ENCODE measurements around the gene ATF5. TPM values are rescaled to one million over a fixed set of nuclear protein-coding genes. Genes with fewer than 3 reads are reported as not detected.

ATF5 gene
- total RNA-seq, 1 donor from 2014 or later = 21.7 TPM

DNA sequence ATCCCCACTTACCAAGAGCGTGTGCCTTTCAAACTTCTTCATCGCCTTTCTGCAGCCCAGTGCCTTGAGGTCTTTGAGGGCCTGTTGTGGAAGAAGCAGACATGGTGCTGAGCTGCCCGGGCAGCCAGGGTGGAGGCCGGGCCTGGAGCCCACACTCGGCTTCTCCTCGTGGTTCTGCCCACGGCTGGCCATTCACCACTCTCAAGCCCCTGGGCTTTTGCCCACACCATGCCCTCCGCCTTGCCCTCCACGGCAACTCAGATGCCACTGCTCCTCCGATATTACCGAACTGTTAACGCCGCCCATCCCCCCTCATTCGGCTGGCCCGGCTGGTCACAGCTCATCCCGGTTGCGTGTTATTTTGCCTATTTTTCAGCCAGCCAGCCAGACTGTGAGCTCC is 37.6 kb upstream of the ATF5 start:
- H3K36me3 Mint-ChIP-seq = peaks cover 4% of the 10 kb centered on the region
- H3K4me3 Mint-ChIP-seq = no peak overlapping the region
- H3K4me1 Mint-ChIP-seq = peaks cover 7% of the 10 kb centered on the region
- no peaks in the 10 kb centered on the region for H3K9me3 Mint-ChIP-seq
- no peak overlapping the region for H3K27ac Mint-ChIP-seq
- TF ChIP-seq, protein P1, sequence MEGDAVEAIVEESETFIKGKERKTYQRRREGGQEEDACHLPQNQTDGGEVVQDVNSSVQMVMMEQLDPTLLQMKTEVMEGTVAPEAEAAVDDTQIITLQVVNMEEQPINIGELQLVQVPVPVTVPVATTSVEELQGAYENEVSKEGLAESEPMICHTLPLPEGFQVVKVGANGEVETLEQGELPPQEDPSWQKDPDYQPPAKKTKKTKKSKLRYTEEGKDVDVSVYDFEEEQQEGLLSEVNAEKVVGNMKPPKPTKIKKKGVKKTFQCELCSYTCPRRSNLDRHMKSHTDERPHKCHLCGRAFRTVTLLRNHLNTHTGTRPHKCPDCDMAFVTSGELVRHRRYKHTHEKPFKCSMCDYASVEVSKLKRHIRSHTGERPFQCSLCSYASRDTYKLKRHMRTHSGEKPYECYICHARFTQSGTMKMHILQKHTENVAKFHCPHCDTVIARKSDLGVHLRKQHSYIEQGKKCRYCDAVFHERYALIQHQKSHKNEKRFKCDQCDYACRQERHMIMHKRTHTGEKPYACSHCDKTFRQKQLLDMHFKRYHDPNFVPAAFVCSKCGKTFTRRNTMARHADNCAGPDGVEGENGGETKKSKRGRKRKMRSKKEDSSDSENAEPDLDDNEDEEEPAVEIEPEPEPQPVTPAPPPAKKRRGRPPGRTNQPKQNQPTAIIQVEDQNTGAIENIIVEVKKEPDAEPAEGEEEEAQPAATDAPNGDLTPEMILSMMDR (IDR thresholded peaks at IDR 0.05; ENCODE audit: unreplicated experiment) = no peak
- peaks cover 37% of the 10 kb centered on the region for H3K27me3 Mint-ChIP-seq (ENCODE audit: low read depth)
- DNase-seq (ENCODE audit: low spot score in 2 of 2, unreplicated experiment in 2 of 2) = no peak

DNA sequence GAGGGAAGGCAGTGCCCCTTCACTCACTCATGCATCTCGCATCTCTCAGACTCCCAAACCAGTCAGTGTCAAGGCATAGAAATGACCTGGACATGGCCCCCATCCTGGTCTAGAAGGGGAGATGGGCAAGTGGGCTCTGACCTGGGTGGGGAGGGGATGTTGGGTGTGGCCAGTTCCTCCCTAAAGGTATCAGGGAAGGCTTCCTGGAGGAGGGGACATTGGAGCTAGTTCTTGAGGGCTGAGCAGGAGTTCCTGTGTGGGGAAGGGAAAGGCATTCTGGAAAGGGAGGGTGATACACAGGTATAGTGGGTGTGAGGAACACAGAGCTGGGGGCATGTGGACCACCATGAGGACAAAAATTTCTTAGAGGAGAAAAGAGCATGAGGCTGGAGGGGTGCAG is 36.3 kb upstream of the ATF5 start:
- H3K4me1 Mint-ChIP-seq = peaks cover 19% of the 10 kb centered on the region
- peaks cover 39% of the 10 kb centered on the region for H3K27me3 Mint-ChIP-seq (ENCODE audit: low read depth)
- DNase-seq (ENCODE audit: low spot score in 2 of 2, unreplicated experiment in 2 of 2) = no peak
- no peak overlapping the region for H3K4me3 Mint-ChIP-seq
- no peaks in the 10 kb centered on the region for H3K9me3 Mint-ChIP-seq
- no peak overlapping the region for H3K27ac Mint-ChIP-seq
- TF ChIP-seq, protein P1 (IDR thresholded peaks at IDR 0.05; ENCODE audit: unreplicated experiment) = no peak
- peaks cover 3% of the 10 kb centered on the region for H3K36me3 Mint-ChIP-seq

DNA sequence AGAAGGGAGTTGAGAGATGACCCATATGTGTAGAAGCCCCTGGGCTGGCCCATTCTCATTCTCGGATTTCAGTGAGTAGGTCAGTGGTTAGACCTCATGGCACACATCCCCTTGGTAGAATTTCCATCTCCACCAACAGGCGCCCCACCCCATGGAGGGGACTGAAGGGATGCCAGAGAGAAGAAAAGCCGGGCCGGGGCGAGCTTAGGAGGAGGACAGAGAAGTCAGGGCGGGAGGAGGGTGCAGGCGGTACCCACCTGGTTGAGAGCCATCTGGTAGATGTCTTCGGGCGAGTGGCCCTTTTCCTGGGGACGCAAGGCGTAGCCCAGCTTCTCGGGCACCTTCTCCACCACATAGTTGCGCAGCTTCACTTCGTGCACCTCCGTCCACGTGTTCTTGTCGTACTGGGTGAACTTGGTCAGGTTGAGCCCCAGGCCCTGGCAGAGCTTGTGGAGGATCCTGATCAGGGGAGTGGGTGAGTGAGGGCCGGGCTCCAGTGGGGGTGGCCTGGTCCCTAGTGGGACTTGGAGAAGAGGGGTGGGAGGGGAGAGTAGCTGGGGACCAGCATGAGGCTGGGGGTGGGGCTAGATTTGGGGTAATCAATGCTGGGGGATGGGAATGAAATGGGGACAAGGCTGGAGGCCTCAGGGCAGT is 34.9 kb upstream of the ATF5 start:
- no peaks in the 10 kb centered on the region for H3K36me3 Mint-ChIP-seq
- peaks cover 21% of the 10 kb centered on the region for H3K4me1 Mint-ChIP-seq
- H3K9me3 Mint-ChIP-seq = no peaks in the 10 kb centered on the region
- no peak for DNase-seq (ENCODE audit: low spot score in 2 of 2, unreplicated experiment in 2 of 2)
- no peak overlapping the region for H3K27ac Mint-ChIP-seq
- H3K4me3 Mint-ChIP-seq = no peak overlapping the region
- H3K27me3 Mint-ChIP-seq (ENCODE audit: low read depth) = peaks cover 39% of the 10 kb centered on the region
- TF ChIP-seq, protein P1 (IDR thresholded peaks at IDR 0.05; ENCODE audit: unreplicated experiment) = no peak

DNA sequence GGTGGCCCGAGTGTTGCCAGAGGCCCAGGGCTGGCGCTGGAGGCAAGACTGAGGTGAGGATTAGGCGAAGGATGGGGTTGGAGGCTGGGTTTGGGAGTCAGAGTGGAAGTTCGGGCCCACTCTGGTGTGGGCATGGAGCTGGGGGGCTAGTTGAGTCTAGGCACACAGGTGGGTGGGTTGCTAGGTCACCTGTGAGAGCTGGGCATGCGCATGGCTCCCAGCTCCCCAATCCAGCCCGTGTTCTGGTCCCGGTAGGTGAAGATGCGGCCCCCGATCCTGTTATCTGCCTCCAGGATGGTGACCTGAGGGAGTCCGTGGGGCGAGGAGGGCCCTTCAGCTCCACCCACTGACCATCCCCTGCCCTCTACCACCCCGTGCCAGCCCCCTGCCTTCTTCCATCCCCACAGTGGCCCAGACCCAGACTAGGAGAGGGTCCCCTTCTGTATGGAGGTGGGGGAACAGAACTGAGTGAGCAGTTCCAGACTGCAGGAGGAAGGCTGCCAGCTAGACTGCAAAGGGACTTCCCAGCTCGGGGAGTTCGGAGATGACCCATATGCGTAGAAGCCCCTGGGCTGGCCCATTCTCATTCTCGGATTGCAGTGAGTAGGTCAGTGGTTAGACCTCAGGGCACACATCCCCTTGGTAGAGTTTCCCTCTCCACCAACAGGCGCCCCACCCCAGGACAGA is 34.0 kb upstream of the ATF5 start:
- DNase-seq (ENCODE audit: low spot score in 2 of 2, unreplicated experiment in 2 of 2) = no peak
- Mint-ChIP-seq H3K4me1 (peaks cover 21% of the 10 kb centered on the region), H3K9me3 (no peaks in the 10 kb centered on the region), H3K36me3 (no peaks in the 10 kb centered on the region), H3K27me3 (ENCODE audit: low read depth) (peaks cover 36% of the 10 kb centered on the region), H3K27ac (no peak overlapping the region), H3K4me3 (no peak overlapping the region)
- TF ChIP-seq, protein P1 (IDR thresholded peaks at IDR 0.05; ENCODE audit: unreplicated experiment) = no peak

DNA sequence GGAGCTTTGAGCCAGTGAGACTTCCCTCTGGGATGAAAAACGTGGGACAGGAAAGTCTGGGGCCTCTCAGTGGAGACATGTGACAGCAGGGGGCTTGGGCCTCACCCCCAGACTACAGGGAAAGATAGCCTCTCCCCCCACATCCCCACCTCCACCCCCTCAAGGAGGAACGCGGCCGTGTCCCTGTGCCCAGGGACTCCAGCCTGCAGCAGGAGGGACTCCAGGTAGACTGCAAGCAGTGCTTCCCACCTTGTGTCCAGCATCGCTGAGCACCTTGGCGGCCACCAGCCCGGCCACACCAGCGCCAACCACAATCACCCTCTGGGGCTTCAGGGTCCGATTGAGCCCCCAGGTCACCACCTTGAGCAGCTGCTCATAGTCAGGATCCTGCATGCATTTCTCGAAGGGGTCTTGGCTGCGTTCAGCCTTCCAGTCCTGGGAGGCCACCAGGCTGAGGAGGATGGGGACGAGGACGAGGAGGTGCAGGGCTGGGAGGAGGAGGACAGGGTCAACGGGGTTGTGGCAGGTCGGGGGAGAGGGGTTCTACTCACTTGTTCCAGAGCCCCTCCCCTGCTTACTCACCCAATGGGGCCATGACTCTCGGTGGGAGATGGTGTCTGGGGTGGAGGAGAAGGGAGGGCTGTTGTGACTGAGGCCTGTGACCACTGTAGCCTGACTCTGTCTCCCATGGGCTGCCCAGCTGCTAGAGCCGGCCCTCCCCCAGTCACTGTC is 33.3 kb upstream of the ATF5 start:
- H3K9me3 Mint-ChIP-seq = no peaks in the 10 kb centered on the region
- H3K4me3 Mint-ChIP-seq = no peak overlapping the region
- DNase-seq (ENCODE audit: low spot score in 2 of 2, unreplicated experiment in 2 of 2) = no peak
- peaks cover 31% of the 10 kb centered on the region for H3K27me3 Mint-ChIP-seq (ENCODE audit: low read depth)
- no peak overlapping the region for H3K27ac Mint-ChIP-seq
- TF ChIP-seq, protein P1 (IDR thresholded peaks at IDR 0.05; ENCODE audit: unreplicated experiment) = no peak
- H3K36me3 Mint-ChIP-seq = no peaks in the 10 kb centered on the region
- H3K4me1 Mint-ChIP-seq = peaks cover 19% of the 10 kb centered on the region

Measured in mesothelial cell of epicardium (in vitro differentiated cells).